GM06990 (cell line): ENCODE data around the gene SYT2.

Source experiments
- DNase-seq: peaks from one replicate; pipeline ENCODE4 v3.0.0-alpha.2; 2011; ENCODE audit not compliant: insufficient read length; ENCODE audit errors: extremely low read depth
- H3K27me3 ChIP-seq: replicated peaks from 2 replicates; pipeline ENCODE4 v1.6.0; 2011; ENCODE audit warnings: low read length; ENCODE audit not compliant: control insufficient read depth, insufficient read depth
- H3K36me3 ChIP-seq: 2 replicates; pipeline ENCODE4 v1.5.1; 2011; ENCODE audit warnings: low read length; ENCODE audit not compliant: control insufficient read depth, insufficient read depth
- H3K4me3 ChIP-seq: replicated peaks from 2 replicates; pipeline ENCODE4 v1.5.1; 2011; ENCODE audit warnings: low read depth, mild to moderate bottlenecking, control low read depth, low read length
- TF ChIP-seq, protein P1 (sequence below): IDR thresholded peaks from 2 replicates; pipeline ENCODE4 v1.5.1; 2011; ENCODE audit warnings: low read length, control low read depth, mild to moderate bottlenecking, inconsistent platforms; ENCODE audit not compliant: insufficient read depth, poor library complexity, severe bottlenecking

Gene SYT2

DNA sequence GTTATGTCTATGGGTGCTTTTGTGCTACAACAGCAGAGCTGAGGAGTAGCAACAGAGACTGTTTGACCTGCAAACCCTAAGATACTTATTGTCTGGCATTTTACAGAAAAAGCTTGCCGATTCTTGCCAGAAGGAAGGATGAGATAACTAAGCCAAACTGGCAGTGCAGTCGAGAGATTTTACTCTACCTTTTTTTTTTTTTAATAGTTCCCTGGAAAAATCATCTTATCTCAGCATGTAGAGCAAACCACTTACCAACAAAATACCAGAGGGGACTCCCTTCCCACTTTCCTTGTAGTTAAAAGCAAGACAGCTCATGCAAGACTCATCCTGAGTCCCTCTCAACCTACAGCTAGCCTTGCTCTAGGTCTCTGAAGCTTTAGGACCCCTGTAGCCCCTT lies 132.9 kb downstream of the SYT2 start:
- Histone ChIP-seq H3K27me3 (no peaks in the 10 kb centered on the region), H3K4me3 (no peak overlapping the region), H3K36me3 (no peaks in the 10 kb centered on the region)
- TF ChIP-seq, protein P1, sequence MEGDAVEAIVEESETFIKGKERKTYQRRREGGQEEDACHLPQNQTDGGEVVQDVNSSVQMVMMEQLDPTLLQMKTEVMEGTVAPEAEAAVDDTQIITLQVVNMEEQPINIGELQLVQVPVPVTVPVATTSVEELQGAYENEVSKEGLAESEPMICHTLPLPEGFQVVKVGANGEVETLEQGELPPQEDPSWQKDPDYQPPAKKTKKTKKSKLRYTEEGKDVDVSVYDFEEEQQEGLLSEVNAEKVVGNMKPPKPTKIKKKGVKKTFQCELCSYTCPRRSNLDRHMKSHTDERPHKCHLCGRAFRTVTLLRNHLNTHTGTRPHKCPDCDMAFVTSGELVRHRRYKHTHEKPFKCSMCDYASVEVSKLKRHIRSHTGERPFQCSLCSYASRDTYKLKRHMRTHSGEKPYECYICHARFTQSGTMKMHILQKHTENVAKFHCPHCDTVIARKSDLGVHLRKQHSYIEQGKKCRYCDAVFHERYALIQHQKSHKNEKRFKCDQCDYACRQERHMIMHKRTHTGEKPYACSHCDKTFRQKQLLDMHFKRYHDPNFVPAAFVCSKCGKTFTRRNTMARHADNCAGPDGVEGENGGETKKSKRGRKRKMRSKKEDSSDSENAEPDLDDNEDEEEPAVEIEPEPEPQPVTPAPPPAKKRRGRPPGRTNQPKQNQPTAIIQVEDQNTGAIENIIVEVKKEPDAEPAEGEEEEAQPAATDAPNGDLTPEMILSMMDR: no peak
- no peak for DNase-seq

DNA sequence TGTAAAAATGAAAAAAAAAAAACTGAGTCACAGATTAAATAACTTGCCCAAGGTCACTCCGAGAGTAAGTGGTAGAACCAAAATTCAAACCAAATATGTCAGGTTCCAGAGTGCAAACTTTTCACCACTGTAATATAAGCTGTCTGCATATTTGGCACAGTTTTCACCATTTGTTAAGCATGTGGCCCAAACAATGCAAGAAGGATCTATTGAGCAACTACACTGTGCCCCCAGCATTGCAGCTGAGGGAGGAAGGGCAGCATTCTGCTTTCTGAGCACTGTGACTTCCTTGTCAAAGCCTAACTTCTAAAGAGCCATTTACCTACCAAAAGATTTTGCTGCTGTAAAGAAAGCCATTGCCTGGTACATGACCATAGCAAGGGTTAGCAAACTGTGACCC lies 133.4 kb downstream of the SYT2 start:
- no peaks in the 10 kb centered on the region for H3K27me3 ChIP-seq
- H3K4me3 ChIP-seq: no peak overlapping the region
- H3K36me3 ChIP-seq: no peaks in the 10 kb centered on the region
- no peak for DNase-seq
- TF ChIP-seq, protein P1: no peak

DNA sequence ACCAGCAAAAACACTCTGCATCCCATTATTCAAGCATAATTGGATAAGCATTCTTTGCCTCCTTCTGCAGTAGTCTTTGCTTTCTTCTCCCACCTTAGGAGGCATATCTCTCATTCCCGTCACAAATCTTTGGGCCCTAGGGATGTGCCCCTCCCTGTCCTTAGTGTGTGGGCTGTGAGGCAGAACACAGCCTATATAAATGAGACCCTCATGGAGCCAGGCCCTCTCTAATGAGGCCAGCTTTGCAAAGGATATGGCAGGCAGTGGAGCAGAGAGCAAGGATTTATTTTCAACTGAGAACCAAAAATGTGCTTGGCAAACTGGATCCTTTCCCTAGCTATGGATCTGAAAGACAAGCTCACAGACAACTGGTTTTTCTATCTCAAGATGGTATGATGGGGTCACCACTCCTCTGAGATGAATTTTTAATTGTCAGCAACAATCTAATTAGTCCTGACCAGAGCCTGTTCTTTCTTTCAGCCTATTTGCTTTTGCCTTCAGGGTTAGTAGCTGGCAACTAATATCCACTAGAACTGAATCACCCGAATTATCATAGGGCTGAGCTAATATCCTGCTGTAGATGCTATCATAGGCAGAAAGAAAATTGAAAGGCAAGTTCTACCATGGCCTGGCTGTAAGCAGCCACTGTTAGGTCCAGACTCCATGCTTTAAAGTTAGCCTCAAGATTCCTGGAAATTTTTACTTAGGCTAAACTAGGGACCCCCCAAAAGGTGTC lies 134.2 kb downstream of the SYT2 start:
- no peaks in the 10 kb centered on the region for H3K27me3 ChIP-seq
- H3K4me3 ChIP-seq: no peak overlapping the region
- DNase-seq: no peak
- TF ChIP-seq, protein P1: no peak
- H3K36me3 ChIP-seq: no peaks in the 10 kb centered on the region

DNA sequence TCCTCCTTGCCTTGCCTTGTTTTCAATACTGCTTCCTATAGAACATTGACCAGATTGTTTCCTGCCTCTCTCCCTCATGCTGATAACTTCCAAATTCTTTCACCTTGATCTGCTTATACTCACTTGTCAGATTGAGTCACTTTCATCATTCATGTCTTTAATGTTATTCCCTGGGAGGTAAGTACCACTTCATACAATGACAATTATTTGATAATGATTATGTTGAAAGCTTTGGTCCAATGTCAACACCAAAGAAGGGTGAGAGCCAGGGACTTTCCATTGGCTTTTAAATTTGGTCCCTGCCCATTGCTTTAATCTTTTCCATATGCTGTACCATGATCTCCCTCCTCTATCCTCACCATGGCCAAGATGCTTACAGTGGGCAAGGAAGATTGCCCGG lies 137.4 kb downstream of the SYT2 start:
- Histone ChIP-seq H3K4me3 (no peak overlapping the region), H3K27me3 (no peaks in the 10 kb centered on the region), H3K36me3 (no peaks in the 10 kb centered on the region)
- TF ChIP-seq, protein P1: no peak
- no peak for DNase-seq

DNA sequence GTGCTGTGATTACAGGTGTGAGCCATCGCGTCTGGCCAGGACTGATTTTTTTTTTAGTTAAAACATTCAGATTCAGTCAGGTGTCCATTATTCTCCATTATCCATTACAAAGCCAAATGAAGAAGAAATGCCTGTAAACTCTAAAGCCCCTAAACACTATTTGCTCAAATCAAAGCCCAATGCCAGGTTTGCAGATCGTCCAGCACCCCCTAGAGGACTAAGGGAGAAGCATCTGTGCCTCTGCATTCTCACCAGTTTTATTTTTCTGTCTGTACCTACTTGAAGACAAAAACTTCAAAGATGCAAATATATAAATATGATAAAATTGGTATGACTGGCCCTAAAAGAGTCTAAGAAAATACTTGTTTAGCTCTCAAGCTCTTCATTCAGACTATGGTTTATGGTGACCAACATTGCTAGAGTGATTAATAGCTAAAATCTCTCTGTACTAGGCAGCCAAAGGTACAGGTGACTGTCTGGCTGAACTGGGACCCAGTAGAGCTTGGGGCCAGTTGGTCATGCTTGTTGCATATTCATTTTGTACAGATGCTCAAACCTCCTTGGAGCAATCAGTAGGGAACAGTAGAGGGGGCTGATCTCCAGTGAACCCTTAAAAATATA lies 138.4 kb downstream of the SYT2 start:
- no peaks in the 10 kb centered on the region for H3K27me3 ChIP-seq
- DNase-seq: no peak
- H3K36me3 ChIP-seq: no peaks in the 10 kb centered on the region
- H3K4me3 ChIP-seq: no peak overlapping the region
- TF ChIP-seq, protein P1: peak; percentile 89
